ENCODE measurements around the gene RABEP2.

- TF ChIP-seq, protein P1, sequence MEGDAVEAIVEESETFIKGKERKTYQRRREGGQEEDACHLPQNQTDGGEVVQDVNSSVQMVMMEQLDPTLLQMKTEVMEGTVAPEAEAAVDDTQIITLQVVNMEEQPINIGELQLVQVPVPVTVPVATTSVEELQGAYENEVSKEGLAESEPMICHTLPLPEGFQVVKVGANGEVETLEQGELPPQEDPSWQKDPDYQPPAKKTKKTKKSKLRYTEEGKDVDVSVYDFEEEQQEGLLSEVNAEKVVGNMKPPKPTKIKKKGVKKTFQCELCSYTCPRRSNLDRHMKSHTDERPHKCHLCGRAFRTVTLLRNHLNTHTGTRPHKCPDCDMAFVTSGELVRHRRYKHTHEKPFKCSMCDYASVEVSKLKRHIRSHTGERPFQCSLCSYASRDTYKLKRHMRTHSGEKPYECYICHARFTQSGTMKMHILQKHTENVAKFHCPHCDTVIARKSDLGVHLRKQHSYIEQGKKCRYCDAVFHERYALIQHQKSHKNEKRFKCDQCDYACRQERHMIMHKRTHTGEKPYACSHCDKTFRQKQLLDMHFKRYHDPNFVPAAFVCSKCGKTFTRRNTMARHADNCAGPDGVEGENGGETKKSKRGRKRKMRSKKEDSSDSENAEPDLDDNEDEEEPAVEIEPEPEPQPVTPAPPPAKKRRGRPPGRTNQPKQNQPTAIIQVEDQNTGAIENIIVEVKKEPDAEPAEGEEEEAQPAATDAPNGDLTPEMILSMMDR (IDR thresholded peaks at IDR 0.05; ENCODE audit: low read depth, low read length, poor library complexity, severe bottlenecking), result no peak
- TF ChIP-seq EZH2phosphoT487 (IDR thresholded peaks at IDR 0.05; ENCODE audit: borderline replicate concordance, low read length), result no peak
Observed at GRCh38 chr16:28902909-28903308, 22.1 kb downstream of the RABEP2 start.
